ENCODE measurements around the gene TECPR2.

DNA sequence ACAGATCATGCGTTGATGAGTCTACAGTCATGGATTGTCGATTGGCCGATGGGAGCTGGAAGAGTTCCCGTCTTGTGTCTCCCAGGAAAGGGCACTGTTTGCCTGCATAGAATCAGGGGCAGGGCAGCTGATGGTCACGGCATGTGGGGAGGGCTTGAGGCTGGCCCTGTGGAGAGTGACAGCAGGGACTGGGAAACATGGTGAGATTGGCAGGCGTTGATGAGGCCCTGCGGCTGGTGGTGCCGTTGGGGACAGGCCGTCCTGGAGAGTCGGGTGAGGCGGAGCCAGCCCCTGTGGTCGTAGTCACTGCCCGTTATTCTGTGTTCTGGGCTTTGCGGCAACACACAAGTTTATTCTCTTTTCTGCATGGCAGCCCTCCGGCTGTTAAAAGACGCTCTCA, 52.9 kb downstream of the TECPR2 start:
- TF ChIP-seq TAF1 (IDR thresholded peaks at IDR 0.05; ENCODE audit: low read depth, low read length) = no peak
- TF ChIP-seq POLR2A (IDR thresholded peaks at IDR 0.05; ENCODE audit: low read depth, low read length) = no peak
- TF ChIP-seq PAX5 (IDR thresholded peaks at IDR 0.05; ENCODE audit: insufficient read depth, low read length, severe bottlenecking) = no peak
- TF ChIP-seq POLR2AphosphoS5 (IDR thresholded peaks at IDR 0.05; ENCODE audit: low read depth, low read length) = no peak
- no peak for TF ChIP-seq POU2F2 (IDR thresholded peaks at IDR 0.05; ENCODE audit: low read depth, low read length)
